UCSD-AML1 (cell line): ENCODE results near the gene SPATA4.
A peak's percentile ranks its signal among the peaks of the same experiment; 100 is the strongest.
"Not testable (repeated sequence)": the region's sequence is repeated elsewhere in the genome, so short reads cannot be mapped to it uniquely, and the experiment has no call there.

Experiments used
- DNase-seq: peaks from one replicate; lab custom pipeline; 2025; ENCODE audit not compliant: unreplicated experiment; lab: John Stamatoyannopoulos, UW

The SPATA4 gene

GRCh38 chr4:176195184-176195978 is at the start of gene SPATA4:
Gene SPATA4 (minus strand): TSS chr4:176195585. CDS start chr4:176195562, 23 bp downstream.
- DNase-seq: peak; percentile 89

DNA sequence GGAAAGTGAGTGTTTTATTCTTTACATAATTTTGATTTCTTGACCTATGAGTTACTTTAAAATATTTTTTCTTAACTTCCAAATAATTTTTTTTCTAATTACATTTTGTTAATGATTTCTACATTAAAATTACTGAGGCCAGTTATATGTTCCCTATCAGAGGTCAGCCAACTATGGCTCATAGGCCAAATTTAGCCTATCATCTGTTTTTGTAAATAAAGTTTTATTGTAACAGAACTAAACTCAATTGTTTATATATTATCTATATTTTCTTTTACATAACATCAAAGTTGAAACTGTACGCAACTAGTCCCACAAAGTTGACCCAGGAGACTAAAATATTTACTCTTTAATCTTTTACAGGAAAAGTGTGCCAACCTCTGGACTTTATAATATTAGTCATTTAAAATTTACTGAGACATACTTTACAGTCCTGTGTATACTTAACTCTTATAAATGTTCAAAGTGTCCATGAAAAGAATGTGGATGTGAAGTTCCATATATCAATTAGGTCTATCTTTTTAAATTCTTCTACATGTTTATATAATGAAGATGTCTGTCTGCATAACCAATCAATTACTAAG is 47.5 kb upstream of the SPATA4 start:
- no peak for DNase-seq

GRCh38 chr4:176241703-176242102 is 46.3 kb upstream of the SPATA4 start:
- DNase-seq: no peak

GRCh38 chr4:176238826-176239225 is 43.4 kb upstream of the SPATA4 start:
- DNase-seq: no peak

GRCh38 chr4:176238157-176238610 is 42.8 kb upstream of the SPATA4 start:
- no peak for DNase-seq

GRCh38 chr4:176236946-176237345 is 41.6 kb upstream of the SPATA4 start:
- DNase-seq: no peak

- no peak for DNase-seq
Observed at GRCh38 chr4:176230836-176231235, 35.5 kb upstream of the SPATA4 start.

DNA sequence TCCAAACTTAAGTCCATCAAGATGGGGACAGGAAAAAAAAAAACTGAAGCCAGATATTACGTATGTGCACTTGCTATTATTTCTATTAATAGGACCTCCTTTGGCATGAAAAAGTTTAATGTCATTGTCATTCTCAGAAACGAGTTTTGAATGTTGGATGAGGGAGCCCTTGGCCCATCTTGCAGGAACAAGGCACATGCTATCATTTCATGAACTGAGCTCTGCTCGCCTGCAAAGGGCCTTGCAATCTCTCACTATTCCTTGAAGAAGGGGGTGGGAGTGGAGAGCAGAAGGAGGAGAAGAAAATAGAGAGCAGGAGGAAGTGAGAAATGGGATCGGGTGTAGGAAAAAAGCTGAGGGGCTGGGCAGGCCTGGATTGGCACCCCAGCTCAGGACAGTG is 34.3 kb upstream of the SPATA4 start:
- DNase-seq: no peak

- no peak for DNase-seq
Observed at GRCh38 chr4:176226736-176227135, 31.4 kb upstream of the SPATA4 start.

DNA sequence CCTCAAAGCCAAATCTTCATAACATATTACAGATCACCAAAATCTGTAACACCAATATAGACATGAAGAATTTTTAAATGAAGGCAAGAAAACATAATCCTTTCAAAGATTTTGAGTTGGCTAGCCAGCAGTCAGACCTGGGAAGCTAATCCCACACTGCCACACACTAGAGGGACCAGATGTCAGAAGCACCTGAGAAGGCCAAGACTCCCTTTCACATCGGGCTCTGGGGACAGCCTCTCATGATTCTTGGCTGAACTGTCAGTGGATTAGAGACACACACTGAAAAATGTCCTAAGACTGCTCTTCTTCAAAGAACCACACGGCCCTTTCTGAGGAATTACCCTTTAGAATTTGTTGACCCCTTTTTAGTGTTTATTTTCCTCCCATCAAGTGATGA is 28.2 kb upstream of the SPATA4 start:
- no peak for DNase-seq

- no peak for DNase-seq
Observed at GRCh38 chr4:176222149-176222548, 26.8 kb upstream of the SPATA4 start.

DNA sequence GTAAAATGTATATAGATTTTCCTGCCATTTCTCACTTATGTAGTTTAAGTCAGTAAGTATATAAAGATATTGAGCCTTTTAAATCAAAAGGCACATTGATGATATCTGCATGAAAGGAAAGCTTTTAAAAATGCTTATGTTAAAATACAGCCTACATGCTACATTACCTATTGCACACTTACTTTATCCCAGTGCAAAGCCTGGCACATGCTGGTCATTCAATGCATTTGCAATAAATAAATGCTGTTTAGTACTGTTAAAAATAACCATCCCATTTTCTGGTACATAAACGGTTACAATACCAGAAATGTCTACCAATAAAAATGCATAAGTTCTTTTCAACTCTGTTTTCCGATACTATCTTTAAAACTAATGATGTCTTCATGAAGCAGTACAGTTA is 22.1 kb upstream of the SPATA4 start:
- DNase-seq: no peak

GRCh38 chr4:176212351-176212750 is 17.0 kb upstream of the SPATA4 start:
- not testable (repeated sequence) for DNase-seq

- DNase-seq: no peak
Observed at GRCh38 chr4:176210579-176211296, 15.4 kb upstream of the SPATA4 start.

GRCh38 chr4:176210101-176210500 is 14.7 kb upstream of the SPATA4 start:
- DNase-seq: no peak

DNA sequence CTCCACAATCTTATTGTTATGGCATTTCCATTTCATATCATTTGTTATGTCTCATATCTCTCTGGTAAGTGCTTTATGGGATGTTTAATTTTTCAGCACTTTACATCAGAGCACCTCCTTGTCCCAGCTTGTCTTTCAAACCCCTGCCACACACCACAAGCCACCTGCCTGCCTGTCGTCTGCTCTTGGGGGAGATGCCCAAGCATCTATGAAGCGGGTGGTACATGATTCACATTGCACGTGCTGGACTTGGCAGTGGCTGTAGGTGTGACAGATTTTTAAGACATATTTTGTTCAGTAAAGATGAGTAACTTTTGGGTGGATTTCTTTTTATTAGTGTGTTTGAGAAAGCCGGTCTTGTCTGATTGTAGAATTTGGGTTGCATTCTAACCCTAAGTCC is 14.2 kb upstream of the SPATA4 start:
- DNase-seq: no peak

- DNase-seq: no peak
Observed at GRCh38 chr4:176207839-176208238, 12.5 kb upstream of the SPATA4 start.

DNA sequence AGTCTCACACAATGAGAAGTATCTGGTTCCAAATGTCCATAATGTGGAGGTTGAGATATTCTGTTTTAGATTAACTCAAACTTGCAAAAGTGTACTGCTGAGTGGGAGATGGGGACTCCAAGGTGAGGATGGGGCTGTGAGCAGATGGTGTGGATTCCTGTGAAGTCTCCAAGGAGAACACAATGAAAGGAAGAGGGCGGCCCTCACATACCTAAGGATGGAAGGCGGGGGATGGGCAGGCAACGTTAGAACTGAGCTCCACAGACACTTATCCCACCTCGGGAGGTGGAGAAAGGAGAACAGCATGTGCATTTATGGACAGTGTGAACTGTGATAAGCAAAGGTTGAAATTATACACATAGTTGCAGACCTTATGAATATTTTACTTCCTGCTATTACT is 9.9 kb upstream of the SPATA4 start:
- no peak for DNase-seq

- DNase-seq: no peak
Observed at GRCh38 chr4:176198316-176198903, 3.0 kb upstream of the SPATA4 start.

GRCh38 chr4:176193938-176194337 is 1.4 kb downstream of the SPATA4 start:
- no peak for DNase-seq

- DNase-seq: no peak
Observed at GRCh38 chr4:176193126-176193525, 2.3 kb downstream of the SPATA4 start.

DNA sequence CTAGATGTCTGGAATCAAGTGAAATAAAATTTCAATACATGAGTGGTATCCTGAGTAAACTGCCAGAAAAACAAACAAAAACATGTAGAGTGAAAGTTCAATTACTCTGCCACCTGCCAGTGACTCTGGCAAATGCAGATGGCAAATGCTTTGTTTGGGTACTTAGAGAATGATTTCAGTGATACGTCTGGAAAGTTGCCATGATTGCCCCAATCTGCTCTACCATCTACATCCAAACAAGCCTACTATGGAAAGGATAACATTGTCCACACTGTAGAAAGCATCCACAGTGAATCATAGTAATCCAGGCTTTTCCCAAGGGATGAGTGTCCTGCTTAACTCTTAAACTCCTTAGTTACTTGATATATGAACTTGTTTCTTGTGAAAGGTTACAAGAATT is 3.4 kb downstream of the SPATA4 start:
- no peak for DNase-seq
